Natural killer cell (primary cell): ENCODE results near the gene SKAP1. TPM values are rescaled to one million over a fixed set of nuclear protein-coding genes. Genes with fewer than 3 reads are reported as not detected.

ENCODE experiments used
- ATAC-seq, 3 donors: fragments of 150-1000 bp in 2 of 3; fragments of 200-7000 bp in 1 of 3; cut with Tn5 transposase; 1 replicate in 1 of 3; 2 replicates in 2 of 3; pipeline ENCODE4 v1.10.0; 2021; ENCODE audit warnings: mild to moderate bottlenecking in 2 of 3, moderate library complexity in 2 of 3
- DNase-seq, 2 donors: peaks; one replicate each; pipeline versions ENCODE4 v3.0.0 to v3.0.0-alpha.2; 2013 to 2021; ENCODE audit warnings: mixed read lengths in 1 of 2
- H3K27ac ChIP-seq: one replicate; pipeline ENCODE4 v1.5.1; 2013; ENCODE audit warnings: mild to moderate bottlenecking, low read length
- H3K27me3 ChIP-seq: one replicate; pipeline ENCODE4 v1.6.1; 2013; ENCODE audit warnings: low read length; ENCODE audit not compliant: control insufficient read depth, insufficient read depth
- H3K36me3 ChIP-seq: one replicate; pipeline ENCODE4 v1.6.1; 2013; ENCODE audit warnings: low read length; ENCODE audit not compliant: control insufficient read depth, insufficient read depth
- H3K4me1 ChIP-seq: one replicate; pipeline ENCODE4 v1.6.1; 2013; ENCODE audit warnings: low read length; ENCODE audit not compliant: control insufficient read depth, insufficient read depth
- H3K4me3 ChIP-seq: one replicate; pipeline ENCODE4 v1.5.1; 2013; ENCODE audit warnings: low read length
- H3K9me3 ChIP-seq: one replicate; pipeline ENCODE4 v1.6.1; 2013; ENCODE audit warnings: low read length; ENCODE audit not compliant: control insufficient read depth, insufficient read depth
- H3K27ac Mint-ChIP-seq, 2 donors: one replicate each; pipeline ENCODE4 v1.8.0; 2022; ENCODE audit warnings: mild to moderate bottlenecking in 2 of 2, mixed read lengths in 2 of 2, moderate library complexity in 1 of 2
- H3K27me3 Mint-ChIP-seq, 2 donors: one replicate each; pipeline ENCODE4 v1.8.0; 2022; ENCODE audit warnings: low read depth in 2 of 2, mixed read lengths in 2 of 2
- H3K36me3 Mint-ChIP-seq: one replicate; pipeline ENCODE4 v1.8.0; 2022; ENCODE audit warnings: mixed read lengths
- H3K4me1 Mint-ChIP-seq, 2 donors: one replicate each; pipeline ENCODE4 v1.8.0; 2022; ENCODE audit warnings: mixed read lengths in 2 of 2
- H3K4me3 Mint-ChIP-seq: one replicate; pipeline ENCODE4 v1.8.0; 2022; ENCODE audit warnings: mild to moderate bottlenecking, moderate library complexity, mixed read lengths
- H3K9me3 Mint-ChIP-seq, 2 donors: one replicate each; pipeline ENCODE4 v1.8.0; 2022; ENCODE audit warnings: mixed read lengths in 2 of 2
- WGBS: methylation state at CpG from one replicate; pipeline ENCODE4 v1.1.7; 2013; ENCODE audit warnings: missing lambda C conversion rate; ENCODE audit not compliant: insufficient coverage; 5-methylcytosine and 5-hydroxymethylcytosine counted together
- intact Hi-C: fragments of 100-400 bp; cut with micrococcal nuclease; formaldehyde crosslinking; loops from one replicate; pipeline ENCODE4 v1.14.2; 2022
- total RNA-seq, 4 donors: library from RNA; stranded (reverse); fragments of 120-200 nt in 1 of 4; gene quantifications; one replicate each; pipeline versions ENCODE4 v1.2.3 to v1.2.4, GENCODE V29; 2013 to 2022
- TF ChIP-seq, protein P1 (sequence below): fragments of 200-600 bp; IDR thresholded peaks from one replicate; pipeline ENCODE4 v1.8.0; 2022; ENCODE audit warnings: antibody characterized with exemption

Gene SKAP1
- total RNA-seq, 3 donors from 2014 or later (not counting 1 experiment from before 2014, with no cell fraction given): 168 to 227 (median 190) TPM

DNA sequence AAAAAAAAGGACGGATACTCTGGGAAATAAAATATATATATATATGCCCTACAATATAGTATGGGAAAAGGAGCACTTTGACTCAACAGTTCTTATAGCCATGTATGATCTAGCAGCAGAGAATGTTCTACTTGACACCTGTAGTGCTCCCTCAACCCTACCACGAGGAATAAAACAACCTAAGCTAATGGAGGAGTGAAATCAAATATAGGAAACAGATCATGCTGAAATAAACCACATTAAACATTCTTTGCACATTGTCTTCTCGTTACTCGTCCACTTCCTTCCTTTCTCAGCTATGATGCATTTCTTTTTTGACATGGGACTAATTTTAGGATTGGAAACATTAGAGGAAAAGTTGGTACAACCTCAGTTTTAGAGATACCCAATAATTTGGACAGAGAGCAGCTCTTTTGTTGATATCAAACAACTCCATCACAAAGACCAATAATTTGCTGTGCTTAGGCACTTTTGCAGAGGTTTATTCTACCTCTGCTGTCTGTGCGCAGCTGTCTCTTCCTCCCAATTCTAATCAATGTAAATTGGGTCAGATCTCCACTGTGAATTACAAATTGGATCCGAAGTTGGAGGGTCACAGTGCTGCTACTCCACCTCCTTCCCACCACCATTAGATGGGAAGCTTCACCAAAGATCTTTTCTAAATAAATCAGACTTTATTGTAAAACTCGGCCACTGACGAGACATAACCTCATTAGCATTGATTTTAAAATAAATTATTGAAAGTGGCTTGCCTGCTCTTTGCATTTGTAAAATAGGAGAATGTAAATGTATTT lies 256.6 kb downstream of the SKAP1 start:
- Histone ChIP-seq H3K4me1 (no peaks in the 10 kb centered on the region), H3K27me3 (no peaks in the 10 kb centered on the region), H3K9me3 (no peaks in the 10 kb centered on the region), H3K36me3 (peaks cover 48% of the 10 kb centered on the region), H3K4me3 (no peak overlapping the region), H3K27ac (no peak overlapping the region)
- Mint-ChIP-seq H3K36me3 (peaks cover 7% of the 10 kb centered on the region), H3K9me3 (no peaks in the 10 kb centered on the region), H3K4me3 (no peak overlapping the region), H3K4me1 (peaks cover 15 to 16% of the 10 kb centered on the region in 2 donors), H3K27me3 (no peaks in the 10 kb centered on the region), H3K27ac (peak overlapping the region; percentile 1 to 42)
- TF ChIP-seq, protein P1, sequence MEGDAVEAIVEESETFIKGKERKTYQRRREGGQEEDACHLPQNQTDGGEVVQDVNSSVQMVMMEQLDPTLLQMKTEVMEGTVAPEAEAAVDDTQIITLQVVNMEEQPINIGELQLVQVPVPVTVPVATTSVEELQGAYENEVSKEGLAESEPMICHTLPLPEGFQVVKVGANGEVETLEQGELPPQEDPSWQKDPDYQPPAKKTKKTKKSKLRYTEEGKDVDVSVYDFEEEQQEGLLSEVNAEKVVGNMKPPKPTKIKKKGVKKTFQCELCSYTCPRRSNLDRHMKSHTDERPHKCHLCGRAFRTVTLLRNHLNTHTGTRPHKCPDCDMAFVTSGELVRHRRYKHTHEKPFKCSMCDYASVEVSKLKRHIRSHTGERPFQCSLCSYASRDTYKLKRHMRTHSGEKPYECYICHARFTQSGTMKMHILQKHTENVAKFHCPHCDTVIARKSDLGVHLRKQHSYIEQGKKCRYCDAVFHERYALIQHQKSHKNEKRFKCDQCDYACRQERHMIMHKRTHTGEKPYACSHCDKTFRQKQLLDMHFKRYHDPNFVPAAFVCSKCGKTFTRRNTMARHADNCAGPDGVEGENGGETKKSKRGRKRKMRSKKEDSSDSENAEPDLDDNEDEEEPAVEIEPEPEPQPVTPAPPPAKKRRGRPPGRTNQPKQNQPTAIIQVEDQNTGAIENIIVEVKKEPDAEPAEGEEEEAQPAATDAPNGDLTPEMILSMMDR: no peak
- no peak for ATAC-seq
- intact Hi-C loops: no loop called here
- WGBS: 100% methylated on average over 2 of the region's 8 CpGs
- DNase-seq: no peak

DNA sequence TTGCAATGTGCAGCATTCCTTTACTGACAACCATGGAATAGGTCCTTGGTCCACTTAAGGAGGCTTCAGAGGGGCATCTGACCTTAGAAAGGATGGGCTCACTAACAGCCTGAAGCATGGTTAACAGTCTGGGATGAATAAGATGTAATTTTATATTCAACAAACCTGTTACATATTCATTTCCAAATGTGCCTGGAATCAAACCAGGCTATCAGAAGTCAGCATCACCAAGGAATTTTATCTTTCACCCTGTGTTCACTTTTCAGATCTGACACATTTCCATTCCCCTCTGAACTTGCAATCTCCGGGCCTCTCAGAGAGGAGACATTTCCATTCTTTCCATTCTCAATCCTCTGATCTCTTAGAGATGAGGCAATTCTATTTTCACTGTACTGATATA lies 260.1 kb downstream of the SKAP1 start:
- TF ChIP-seq, protein P1: no peak
- Mint-ChIP-seq H3K36me3 (peaks cover 6% of the 10 kb centered on the region), H3K27ac (peak overlapping the region; percentile 2 to 60), H3K9me3 (no peaks in the 10 kb centered on the region), H3K27me3 (no peaks in the 10 kb centered on the region), H3K4me1 (peaks cover 9 to 11% of the 10 kb centered on the region in 2 donors), H3K4me3 (no peak overlapping the region)
- intact Hi-C loops: no loop called here
- H3K4me3 ChIP-seq: no peak overlapping the region
- peaks cover 26% of the 10 kb centered on the region for H3K36me3 ChIP-seq
- DNase-seq: no peak
- no peaks in the 10 kb centered on the region for H3K27me3 ChIP-seq
- H3K9me3 ChIP-seq: no peaks in the 10 kb centered on the region
- ATAC-seq: no peak
- H3K27ac ChIP-seq: no peak overlapping the region
- H3K4me1 ChIP-seq: no peaks in the 10 kb centered on the region
- 100% methylated on average over 1 of the region's 1 CpG for WGBS

DNA sequence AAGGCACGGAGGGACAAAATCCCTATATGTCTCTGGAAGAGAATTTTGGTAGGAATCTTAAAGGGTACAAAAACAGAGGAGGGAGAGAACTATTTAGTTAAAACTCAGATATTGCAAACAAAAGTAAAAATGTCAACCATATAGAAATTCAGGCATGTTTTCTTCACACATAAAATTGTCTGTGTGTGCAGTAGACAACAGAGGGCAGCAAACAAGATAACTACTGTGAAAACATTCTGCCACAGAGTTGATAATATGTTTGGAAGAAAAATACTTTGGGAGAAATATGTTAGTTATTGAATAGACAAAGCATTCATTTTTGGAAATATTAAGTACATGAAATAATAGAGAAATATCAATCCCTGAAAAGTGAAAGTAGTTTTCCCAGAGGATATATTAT lies 266.2 kb downstream of the SKAP1 start:
- TF ChIP-seq, protein P1: no peak
- H3K27ac ChIP-seq: no peak overlapping the region
- WGBS: 100% methylated on average over 1 of the region's 1 CpG
- peaks cover 45% of the 10 kb centered on the region for H3K36me3 ChIP-seq
- H3K4me1 ChIP-seq: no peaks in the 10 kb centered on the region
- no peaks in the 10 kb centered on the region for H3K27me3 Mint-ChIP-seq
- peaks cover 10 to 12% of the 10 kb centered on the region in 2 donors for H3K4me1 Mint-ChIP-seq
- DNase-seq (no peak), ATAC-seq (no peak)
- intact Hi-C loops: no loop called here
- H3K36me3 Mint-ChIP-seq: peaks cover 20% of the 10 kb centered on the region
- no peak overlapping the region for H3K4me3 ChIP-seq
- H3K4me3 Mint-ChIP-seq: no peak overlapping the region
- no peaks in the 10 kb centered on the region for H3K9me3 ChIP-seq
- no peaks in the 10 kb centered on the region for H3K9me3 Mint-ChIP-seq
- H3K27me3 ChIP-seq: no peaks in the 10 kb centered on the region
- peak overlapping the region; percentile 53 to 54 for H3K27ac Mint-ChIP-seq
